Lower leg skin (tissue), 3 donors: ENCODE data around the gene FAM3A.

Experiments used
- CTCF ChIP-seq, 3 donors: fragments of 450-650 bp; IDR thresholded peaks; one replicate each; pipeline ENCODE4 v1.5.1; 2016; ENCODE audit warnings: antibody characterized with exemption in 3 of 3, mild to moderate bottlenecking in 3 of 3, moderate library complexity in 2 of 3
- POLR2A ChIP-seq, 2 donors: fragments of 450-650 bp; IDR thresholded peaks; one replicate each; pipeline ENCODE4 v1.6.1; 2016 to 2017; ENCODE audit warnings: antibody characterized with exemption in 2 of 2, mild to moderate bottlenecking in 1 of 2, moderate library complexity in 1 of 2

- TF ChIP-seq CTCF (IDR thresholded peaks at IDR 0.05), result no peak
- TF ChIP-seq POLR2A (IDR thresholded peaks at IDR 0.05), result no peak
These were observed 53.6 kb downstream of the FAM3A start for GRCh38 chrX:154462396-154462795.
